Smooth muscle cell of the brain vasculature (primary cell): ENCODE results near the gene ENDOD1.
A peak's percentile ranks its signal among the peaks of the same experiment; 100 is the strongest.
"Not testable (repeated sequence)": the region's sequence is repeated elsewhere in the genome, so short reads cannot be mapped to it uniquely, and the experiment has no call there.

Experiments used
- DNase-seq: peaks from one replicate; pipeline ENCODE4 v3.0.0-alpha.2; 2012; ENCODE audit warnings: low read depth, low spot score

ENDOD1 gene

GRCh38 chr11:95089620-95090542 lies at the start of gene ENDOD1:
Gene ENDOD1 (plus strand): TSS chr11:95089846. CDS start chr11:95089928, 82 bp downstream.
- DNase-seq, result no peak

- no peak for DNase-seq
Measured at GRCh38 chr11:95042239-95042638, 47.4 kb upstream of the ENDOD1 start.

- no peak for DNase-seq
Measured at GRCh38 chr11:95042906-95043305, 46.7 kb upstream of the ENDOD1 start.

GRCh38 chr11:95044010-95044409 lies 45.6 kb upstream of the ENDOD1 start:
- DNase-seq, result no peak

- no peak for DNase-seq
Measured at GRCh38 chr11:95045812-95046211, 43.8 kb upstream of the ENDOD1 start.

- not testable (repeated sequence) for DNase-seq
Measured at GRCh38 chr11:95049122-95049521, 40.5 kb upstream of the ENDOD1 start, which contains the start of gene KDM4F. Gene KDM4F (plus strand): TSS chr11:95049422.

GRCh38 chr11:95050595-95051202 lies 38.9 kb upstream of the ENDOD1 start:
- DNase-seq, result no peak

GRCh38 chr11:95054356-95054755 lies 35.3 kb upstream of the ENDOD1 start:
- no peak for DNase-seq

- DNase-seq, result no peak
Measured at GRCh38 chr11:95055283-95055897, 34.3 kb upstream of the ENDOD1 start.

GRCh38 chr11:95057959-95058358 lies 31.7 kb upstream of the ENDOD1 start:
- DNase-seq, result no peak

- no peak for DNase-seq
Measured at GRCh38 chr11:95058621-95059020, 31.0 kb upstream of the ENDOD1 start.

GRCh38 chr11:95059046-95059445 lies 30.6 kb upstream of the ENDOD1 start:
- no peak for DNase-seq

GRCh38 chr11:95065336-95065735 lies 24.3 kb upstream of the ENDOD1 start:
- DNase-seq, result no peak

GRCh38 chr11:95066716-95067038 lies 23.0 kb upstream of the ENDOD1 start, which contains the start of gene SRSF8:
Gene SRSF8 (plus strand): TSS chr11:95066919. CDS start chr11:95067227, 308 bp downstream.
- DNase-seq, result no peak

- DNase-seq, result no peak
Measured at GRCh38 chr11:95067039-95067840, 22.4 kb upstream of the ENDOD1 start.

- no peak for DNase-seq
Measured at GRCh38 chr11:95067841-95068219, 21.8 kb upstream of the ENDOD1 start.

- no peak for DNase-seq
Measured at GRCh38 chr11:95068549-95068948, 21.1 kb upstream of the ENDOD1 start.

GRCh38 chr11:95070471-95070870 lies 19.2 kb upstream of the ENDOD1 start:
- DNase-seq, result no peak

GRCh38 chr11:95072948-95073347 lies 16.7 kb upstream of the ENDOD1 start:
- DNase-seq, result no peak

GRCh38 chr11:95074792-95075563 lies 14.7 kb upstream of the ENDOD1 start:
- no peak for DNase-seq

GRCh38 chr11:95076416-95076815 lies 13.2 kb upstream of the ENDOD1 start:
- peak; percentile 85 for DNase-seq
